ENCODE data around the gene EME1. TPM values are rescaled to one million over a fixed set of nuclear protein-coding genes. Genes with fewer than 3 reads are reported as not detected.
"Not testable (repeated sequence)": the region's sequence is repeated elsewhere in the genome, so short reads cannot be mapped to it uniquely, and the experiment has no call there.

Gene EME1
- polyA plus RNA-seq, 1 donor from 2014 or later, result 5.4 TPM

DNA sequence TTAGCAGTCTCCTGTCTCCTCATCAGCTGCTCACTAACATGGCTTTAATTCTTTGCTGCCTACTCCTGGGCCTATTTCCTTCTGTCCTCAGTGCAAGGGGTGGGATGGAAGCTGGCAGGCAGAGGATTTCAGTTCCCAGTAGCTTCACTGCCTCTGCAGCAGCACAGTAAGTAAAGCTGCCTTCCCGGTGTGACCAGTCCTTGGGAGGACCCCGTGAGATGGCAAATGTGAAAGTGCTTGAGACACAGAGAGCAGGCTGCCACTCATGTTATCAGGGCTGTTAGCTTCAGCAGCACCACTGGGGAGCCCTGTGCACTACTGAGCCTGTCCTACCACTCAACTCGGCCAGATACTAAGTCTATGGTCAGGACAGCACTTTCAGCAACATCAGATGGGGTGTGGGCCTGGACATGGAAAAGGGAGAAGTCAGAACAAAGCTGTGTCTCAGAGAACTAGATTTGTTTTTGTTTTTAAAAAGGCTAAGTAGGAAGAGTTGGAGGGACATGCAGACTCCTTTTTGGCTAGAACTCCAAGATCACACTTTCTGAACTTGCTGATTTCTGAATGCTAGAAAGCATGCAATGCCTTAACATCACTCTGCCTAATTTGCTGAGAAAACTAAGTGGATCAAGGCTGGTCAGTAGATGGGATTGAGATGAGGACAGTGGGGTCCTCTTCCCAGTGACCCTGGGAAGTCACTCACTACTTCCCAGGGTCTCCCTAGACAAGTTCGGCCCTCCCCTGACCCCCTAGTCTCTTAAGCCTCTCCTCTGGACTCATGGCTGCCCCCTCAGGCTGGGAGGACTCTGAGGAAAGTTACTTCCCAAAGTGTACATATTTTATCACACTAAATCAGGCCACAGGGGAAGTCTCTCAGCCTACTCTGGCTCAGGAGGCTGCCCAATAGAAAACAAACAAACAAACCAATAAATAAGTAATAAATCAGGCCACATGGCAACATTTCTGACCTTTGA is 54.1 kb downstream of the EME1 start:
- H3K27me3 ChIP-seq (ENCODE audit: insufficient read depth, low read depth, low read length), result peaks cover 7% of the 10 kb centered on the region
- H2AFZ ChIP-seq (ENCODE audit: low read depth, low read length), result no peak overlapping the region
- H3K4me2 ChIP-seq (ENCODE audit: low read length), result no peak overlapping the region
- TF ChIP-seq MXI1 (conservative IDR thresholded peaks at IDR 0.05; ENCODE audit: poor library complexity, severe bottlenecking), result no peak
- TF ChIP-seq, protein P1, sequence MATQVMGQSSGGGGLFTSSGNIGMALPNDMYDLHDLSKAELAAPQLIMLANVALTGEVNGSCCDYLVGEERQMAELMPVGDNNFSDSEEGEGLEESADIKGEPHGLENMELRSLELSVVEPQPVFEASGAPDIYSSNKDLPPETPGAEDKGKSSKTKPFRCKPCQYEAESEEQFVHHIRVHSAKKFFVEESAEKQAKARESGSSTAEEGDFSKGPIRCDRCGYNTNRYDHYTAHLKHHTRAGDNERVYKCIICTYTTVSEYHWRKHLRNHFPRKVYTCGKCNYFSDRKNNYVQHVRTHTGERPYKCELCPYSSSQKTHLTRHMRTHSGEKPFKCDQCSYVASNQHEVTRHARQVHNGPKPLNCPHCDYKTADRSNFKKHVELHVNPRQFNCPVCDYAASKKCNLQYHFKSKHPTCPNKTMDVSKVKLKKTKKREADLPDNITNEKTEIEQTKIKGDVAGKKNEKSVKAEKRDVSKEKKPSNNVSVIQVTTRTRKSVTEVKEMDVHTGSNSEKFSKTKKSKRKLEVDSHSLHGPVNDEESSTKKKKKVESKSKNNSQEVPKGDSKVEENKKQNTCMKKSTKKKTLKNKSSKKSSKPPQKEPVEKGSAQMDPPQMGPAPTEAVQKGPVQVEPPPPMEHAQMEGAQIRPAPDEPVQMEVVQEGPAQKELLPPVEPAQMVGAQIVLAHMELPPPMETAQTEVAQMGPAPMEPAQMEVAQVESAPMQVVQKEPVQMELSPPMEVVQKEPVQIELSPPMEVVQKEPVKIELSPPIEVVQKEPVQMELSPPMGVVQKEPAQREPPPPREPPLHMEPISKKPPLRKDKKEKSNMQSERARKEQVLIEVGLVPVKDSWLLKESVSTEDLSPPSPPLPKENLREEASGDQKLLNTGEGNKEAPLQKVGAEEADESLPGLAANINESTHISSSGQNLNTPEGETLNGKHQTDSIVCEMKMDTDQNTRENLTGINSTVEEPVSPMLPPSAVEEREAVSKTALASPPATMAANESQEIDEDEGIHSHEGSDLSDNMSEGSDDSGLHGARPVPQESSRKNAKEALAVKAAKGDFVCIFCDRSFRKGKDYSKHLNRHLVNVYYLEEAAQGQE (IDR thresholded peaks at IDR 0.05; ENCODE audit: borderline replicate concordance), result no peak
- TF ChIP-seq CTCF (IDR thresholded peaks at IDR 0.05; ENCODE audit: poor library complexity, severe bottlenecking), result no peak
- no peak for TF ChIP-seq EZH2 (IDR thresholded peaks at IDR 0.05; ENCODE audit: borderline replicate concordance, insufficient read depth, low read length, poor library complexity, severe bottlenecking)
- no peak for TF ChIP-seq SMC3 (conservative IDR thresholded peaks at IDR 0.05; ENCODE audit: poor library complexity)
- TF ChIP-seq RAD21 (conservative IDR thresholded peaks at IDR 0.05), result no peak
- TF ChIP-seq EP300 (conservative IDR thresholded peaks at IDR 0.05; ENCODE audit: poor library complexity, severe bottlenecking), result no peak
- TF ChIP-seq POLR2AphosphoS5 (IDR thresholded peaks at IDR 0.05), result no peak
- no peak for TF ChIP-seq TAF1 (IDR thresholded peaks at IDR 0.05; ENCODE audit: low read depth)
- H3K4me3 ChIP-seq (ENCODE audit: low read length), result no peak overlapping the region
- H3K79me2 ChIP-seq (replicated peaks; ENCODE audit: insufficient read depth, low read length), result no peaks in the 10 kb centered on the region
- H3F3A ChIP-seq (ENCODE audit: insufficient read depth, low read length, poor library complexity, severe bottlenecking), result no peaks in the 10 kb centered on the region
- no peak overlapping the region for H3K27ac ChIP-seq (ENCODE audit: low read length)
- H3K9me3 ChIP-seq (ENCODE audit: low read length), result no peaks in the 10 kb centered on the region
- H3K36me3 ChIP-seq (ENCODE audit: insufficient read depth, low read length), result no peaks in the 10 kb centered on the region
- no peaks in the 10 kb centered on the region for H4K20me1 ChIP-seq (ENCODE audit: insufficient read depth)
- no peaks in the 10 kb centered on the region for H3K9me2 ChIP-seq (ENCODE audit: insufficient read depth, low read length)
- no peak overlapping the region for H3K9ac ChIP-seq (ENCODE audit: low read length)

GRCh38 chr17:50428126-50428525 is 55.1 kb downstream of the EME1 start:
- H3K27ac ChIP-seq (ENCODE audit: low read length); H3K9ac ChIP-seq (ENCODE audit: low read length); H3K27me3 ChIP-seq (ENCODE audit: insufficient read depth, low read depth, low read length); H3K79me2 ChIP-seq (replicated peaks; ENCODE audit: insufficient read depth, low read length); H4K20me1 ChIP-seq (ENCODE audit: insufficient read depth); H3F3A ChIP-seq (ENCODE audit: insufficient read depth, low read length, poor library complexity, severe bottlenecking); H3K4me2 ChIP-seq (ENCODE audit: low read length); H3K9me2 ChIP-seq (ENCODE audit: insufficient read depth, low read length); H3K36me3 ChIP-seq (ENCODE audit: insufficient read depth, low read length); H3K9me3 ChIP-seq (ENCODE audit: low read length); H3K4me3 ChIP-seq (ENCODE audit: low read length); H2AFZ ChIP-seq (ENCODE audit: low read depth, low read length): not testable (repeated sequence)

Measured in neural cell (in vitro differentiated cells).